Activated CD4-positive, CD25-positive, alpha-beta regulatory T cell treated with anti-CD3 and anti-CD28 coated beads, Interleukin-2, amount 50 U/mL, for 16 hours (primary cell): ENCODE data around the gene GSG1L2.

Source experiments
- DNase-seq: peaks from one replicate; pipeline ENCODE4 v3.0.0-alpha.2; 2020; ENCODE audit warnings: low read depth, low spot score

Gene GSG1L2

DNA sequence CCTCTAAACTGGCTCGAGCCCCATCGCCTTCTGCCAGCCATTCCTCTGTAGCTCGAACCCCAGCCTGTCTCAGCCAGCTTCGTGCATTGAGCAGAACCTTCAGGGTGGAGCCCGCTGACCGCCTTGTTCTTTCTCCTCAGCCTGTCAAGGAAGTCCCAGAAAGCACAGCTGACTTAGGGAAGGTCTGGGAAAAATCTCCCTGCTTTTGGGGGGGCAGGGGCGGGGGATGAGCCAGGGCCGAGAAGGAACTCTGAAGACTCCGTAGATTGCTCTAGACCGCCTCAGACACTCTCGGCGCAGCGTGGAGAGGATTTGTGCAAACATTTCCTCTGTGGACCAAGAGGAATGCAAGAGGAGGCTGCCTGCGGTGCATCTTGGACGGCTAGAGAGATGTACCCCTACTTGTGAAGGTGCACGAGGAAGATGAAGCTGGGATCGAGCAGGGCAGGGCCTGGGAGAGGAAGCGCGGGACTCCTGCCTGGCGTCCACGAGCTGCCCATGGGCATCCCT is 3.8 kb upstream of the GSG1L2 start, which contains the start of gene GLP2R:
Gene GLP2R (plus strand): TSS at position 284 of the 510 bp plus-strand sequence. CDS start 140 bp downstream, at position 424.
- DNase-seq = no peak

DNA sequence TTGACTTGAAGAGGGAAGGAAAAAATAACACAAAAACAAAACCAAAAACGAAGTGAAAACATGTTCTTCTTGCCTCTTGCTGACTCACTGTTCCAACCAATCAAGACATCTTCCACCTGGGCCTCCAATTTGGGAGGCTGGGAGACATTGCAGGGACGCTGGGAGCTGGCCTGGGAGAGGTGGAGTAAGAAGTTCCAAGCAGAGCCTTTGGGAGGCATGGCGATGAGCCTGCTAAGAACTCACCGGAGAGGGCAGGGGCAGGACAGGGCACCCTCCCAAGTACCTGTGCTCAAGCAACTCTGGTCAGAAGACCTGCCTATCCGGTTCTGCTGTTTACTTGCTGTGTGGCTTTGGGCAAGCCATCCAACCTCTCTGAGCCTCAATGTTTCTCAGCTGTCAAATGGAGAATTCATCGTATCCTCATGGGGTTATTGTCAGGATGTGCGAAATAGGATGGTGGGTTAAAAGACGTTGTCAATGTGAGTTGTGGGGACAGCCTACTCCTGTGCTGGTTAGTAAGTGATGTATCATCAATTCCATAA is 3.0 kb upstream of the GSG1L2 start:
- no peak for DNase-seq

DNA sequence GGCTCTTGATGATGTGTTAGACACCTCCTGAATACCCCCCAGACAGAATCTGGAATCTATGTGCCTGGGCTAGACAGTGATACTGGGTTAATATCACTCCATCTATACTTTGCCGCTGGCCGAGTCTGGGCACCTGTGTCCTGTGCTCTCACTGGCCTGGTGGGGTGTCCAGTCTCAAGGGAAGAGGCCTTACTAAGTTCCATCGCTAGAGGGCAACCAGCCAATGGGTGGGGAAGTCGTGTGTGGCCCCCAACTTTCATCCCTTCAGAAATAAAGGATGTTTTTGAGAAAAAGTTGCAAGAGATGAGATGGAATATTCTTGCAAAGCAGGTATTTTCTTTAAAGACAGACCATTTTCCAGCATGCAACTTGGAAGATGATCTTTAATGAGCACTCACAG is 2.2 kb upstream of the GSG1L2 start:
- DNase-seq = no peak

DNA sequence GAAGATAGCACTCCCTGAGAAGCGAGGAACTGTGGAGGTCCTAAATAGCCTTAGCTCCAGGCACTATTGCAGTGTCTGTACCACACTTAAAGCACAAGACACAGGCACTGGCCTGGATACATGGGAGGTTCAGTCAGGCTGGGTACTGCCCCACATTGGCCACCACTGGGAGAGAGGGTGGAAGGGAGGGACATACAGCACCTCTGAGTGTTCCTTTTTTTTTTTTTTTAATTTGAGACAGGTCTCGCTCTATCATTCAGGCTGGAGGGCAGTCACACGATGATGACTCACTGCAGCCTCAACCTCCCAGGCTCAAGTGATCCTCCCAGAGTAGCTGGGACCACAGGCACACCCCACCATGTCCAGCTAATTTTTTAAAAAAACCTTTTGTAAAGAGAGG is 1.4 kb downstream of the GSG1L2 start:
- no peak for DNase-seq

DNA sequence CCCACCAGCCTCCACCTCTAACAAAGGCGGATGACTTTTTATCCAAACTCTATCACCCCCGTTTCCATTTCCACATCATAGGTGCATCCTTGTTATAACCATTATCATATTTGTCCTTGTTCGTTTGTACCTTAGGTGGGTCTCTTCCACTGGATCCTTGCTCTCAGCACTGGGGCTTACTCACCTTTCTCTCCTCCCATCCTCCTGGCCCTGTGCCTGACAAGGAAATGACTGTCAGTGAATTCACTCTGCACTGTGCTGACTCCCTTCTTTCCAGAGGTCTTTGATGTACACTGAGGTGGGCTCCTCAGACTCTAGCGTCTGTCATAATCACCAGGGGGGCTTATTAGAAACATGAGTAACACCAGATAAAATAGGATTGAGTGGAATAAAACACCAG is 3.1 kb downstream of the GSG1L2 start:
- no peak for DNase-seq

DNA sequence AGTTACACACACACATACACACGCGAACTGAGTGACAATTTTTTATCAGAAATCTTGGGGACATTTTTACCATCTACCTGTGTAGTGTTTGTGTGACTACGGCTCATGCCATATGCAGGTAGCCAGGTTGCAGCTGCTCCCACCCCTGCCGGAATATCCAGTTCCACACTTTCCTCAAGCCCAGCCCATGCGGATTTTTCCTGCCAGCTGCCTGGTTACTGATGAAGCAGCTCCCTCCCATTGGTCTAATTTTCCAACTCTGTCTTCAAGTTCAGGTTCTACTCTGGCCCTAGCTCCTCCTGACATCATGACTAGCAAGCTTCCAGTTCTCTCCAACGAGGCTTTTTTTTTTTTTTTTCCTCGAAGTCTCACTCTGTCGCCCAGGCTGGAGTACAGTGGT is 4.8 kb downstream of the GSG1L2 start:
- DNase-seq = no peak

DNA sequence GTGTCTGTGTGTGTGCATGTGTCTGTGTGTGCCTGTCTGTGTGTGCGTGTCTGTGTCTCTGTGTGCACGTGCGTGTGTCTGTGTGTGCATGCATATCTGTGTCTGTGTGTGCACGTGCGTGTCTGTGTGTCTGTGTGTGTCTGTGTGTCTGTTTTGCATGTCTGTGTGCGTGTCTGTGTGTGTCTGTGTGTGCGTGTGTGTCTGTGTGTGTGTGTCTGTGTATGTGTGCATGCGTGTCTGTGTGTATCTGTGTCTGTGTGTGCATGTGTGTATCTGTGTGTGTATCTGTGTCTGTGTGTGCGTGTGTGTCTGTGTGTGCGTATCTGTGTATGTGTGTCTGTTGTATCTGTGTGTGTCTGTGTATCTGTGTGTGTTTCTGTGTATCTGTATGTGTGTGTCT is 5.4 kb downstream of the GSG1L2 start:
- no peak for DNase-seq

DNA sequence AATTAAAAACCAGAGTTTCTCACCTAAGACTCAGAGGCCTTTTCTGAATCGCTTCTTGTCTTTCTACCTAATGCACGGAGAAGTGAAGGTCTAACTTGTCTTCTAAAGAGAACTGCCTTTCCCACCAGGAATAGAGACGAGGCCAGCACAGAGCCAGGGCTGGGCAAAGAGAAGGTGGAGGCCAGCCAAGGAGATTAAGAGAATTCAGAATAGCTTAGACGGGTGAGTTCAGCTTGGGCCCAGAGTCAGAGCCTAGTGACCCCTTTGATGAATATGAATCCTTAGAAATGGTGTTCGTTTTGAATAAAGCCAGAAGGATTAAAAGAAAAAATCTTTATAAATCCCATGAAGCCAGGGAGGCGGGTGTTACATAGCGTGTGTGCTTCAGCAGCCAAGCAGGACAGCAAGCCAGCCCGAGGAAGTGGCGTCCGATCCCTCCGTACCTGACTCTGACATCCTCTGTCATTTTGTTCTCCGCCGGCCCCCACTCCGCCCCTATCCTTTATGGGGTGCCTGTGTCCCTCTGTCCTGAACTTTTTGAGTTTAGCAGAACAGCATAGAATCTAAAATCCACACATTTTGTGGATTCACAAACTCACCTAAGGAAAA is 7.4 kb downstream of the GSG1L2 start:
- DNase-seq = no peak

DNA sequence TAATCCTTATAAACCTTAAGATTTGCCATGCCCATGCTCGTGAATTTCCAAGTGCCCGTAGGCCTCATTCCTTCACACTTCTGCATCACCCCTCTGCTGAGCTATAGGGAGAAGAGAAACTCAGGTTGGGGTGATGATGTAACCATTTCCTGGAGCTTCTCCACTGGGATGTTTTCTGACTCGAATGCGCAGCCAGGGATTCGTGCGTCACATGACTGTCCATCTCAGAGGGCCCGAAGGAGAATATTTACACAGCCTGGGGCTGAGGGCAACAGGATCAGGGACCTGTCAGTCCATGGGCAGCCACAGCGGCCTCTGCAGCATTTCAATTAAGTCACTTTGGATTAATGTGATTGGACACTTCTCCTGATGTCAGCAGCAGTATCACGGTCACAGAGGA is 8.7 kb downstream of the GSG1L2 start:
- no peak for DNase-seq

DNA sequence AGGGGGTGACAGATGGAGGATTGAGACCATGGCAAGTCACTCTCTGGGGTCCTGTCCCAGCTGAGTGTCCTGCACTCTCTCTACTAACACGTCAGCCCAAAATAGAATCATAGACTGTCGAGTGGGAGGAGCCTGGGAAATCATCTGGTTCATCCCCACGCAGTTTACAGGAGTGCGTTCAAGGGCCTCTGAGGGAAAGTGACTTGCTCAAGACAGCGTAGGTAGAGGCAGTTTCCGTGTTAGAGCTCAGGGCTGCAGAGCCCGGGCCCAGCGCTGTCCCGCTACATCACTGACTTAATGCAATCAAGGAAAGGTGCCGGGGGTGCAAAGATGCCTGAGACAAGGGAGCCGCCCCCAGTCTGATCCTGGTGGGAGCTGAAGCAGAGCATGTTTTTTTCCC is 10.3 kb downstream of the GSG1L2 start:
- DNase-seq = no peak

DNA sequence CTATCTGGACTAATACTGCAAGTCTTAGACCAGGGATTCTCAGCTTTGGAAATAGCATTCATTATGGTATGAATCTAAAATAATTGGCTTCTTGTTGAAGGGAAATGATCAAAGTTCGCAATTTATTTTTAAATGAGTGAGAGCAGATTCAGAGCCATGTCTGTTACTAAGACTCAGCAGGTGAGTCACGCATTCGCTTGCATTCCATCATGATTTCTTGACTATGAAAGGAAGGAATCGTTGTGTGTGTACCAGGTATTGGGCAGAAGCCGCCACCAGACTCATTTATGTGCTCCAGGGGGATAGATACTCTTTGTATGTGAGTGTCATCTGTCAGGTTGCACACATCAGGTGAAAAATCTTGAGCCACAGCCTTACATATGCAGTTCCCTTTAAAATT is 10.8 kb downstream of the GSG1L2 start:
- DNase-seq = no peak

DNA sequence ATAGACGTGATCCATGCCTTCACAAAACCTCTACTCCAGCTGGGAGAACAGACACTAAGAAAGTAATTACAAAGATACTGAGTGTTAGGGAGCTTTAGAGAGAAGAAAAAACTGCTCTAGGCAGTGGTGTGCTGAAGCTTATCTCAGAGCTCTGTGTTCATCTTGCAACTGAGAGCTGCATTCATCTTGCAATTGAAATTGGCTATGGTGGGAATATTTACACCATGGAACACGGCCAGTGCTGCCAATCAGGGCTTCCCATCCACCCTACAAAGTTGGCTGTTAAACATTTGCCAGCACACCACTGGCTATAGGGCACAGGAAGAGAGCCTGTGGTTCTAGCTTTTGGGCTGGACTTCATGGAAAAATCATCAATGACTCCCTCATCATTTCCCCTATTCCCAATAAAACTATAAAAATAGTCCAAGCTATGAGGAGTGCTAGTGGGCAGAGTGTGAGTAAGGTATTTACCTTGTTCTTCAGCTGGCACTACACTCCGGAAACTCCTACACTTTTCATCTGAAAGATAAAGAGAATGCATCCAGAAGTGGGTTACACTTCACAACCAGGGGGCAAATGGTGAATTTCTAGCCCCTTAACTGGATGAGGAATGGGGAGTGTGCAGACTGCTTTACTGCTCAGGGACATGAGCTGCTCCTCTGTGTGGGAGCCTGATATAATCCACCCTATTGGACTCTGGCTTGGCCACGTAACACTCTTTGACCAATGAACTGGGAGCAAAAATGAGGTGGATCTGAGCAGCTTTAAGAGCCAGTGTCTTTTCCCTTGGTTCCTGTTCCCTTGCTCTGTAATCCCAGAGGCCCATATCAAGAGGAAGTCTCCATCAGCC is 11.6 kb downstream of the GSG1L2 start:
- no peak for DNase-seq

DNA sequence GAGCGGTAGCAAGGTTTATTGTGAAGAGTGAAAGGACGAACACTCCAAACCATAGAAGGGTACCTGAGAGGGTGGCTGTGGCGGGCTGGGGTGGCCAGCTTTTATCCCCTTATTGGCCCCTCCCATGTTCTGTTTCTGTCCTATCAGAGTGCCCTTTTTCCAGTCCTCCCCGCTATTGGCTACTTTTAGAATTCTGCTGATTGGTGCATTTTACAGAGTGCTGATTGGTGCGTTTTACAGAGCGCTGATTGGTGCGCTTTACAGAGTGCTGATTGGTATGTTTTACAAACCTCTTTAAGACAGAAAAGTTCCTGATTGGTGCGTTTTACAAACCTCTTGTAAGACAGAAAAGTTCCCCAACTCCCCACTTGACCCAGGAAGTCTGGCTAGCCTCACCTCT is 12.5 kb downstream of the GSG1L2 start:
- DNase-seq = no peak

DNA sequence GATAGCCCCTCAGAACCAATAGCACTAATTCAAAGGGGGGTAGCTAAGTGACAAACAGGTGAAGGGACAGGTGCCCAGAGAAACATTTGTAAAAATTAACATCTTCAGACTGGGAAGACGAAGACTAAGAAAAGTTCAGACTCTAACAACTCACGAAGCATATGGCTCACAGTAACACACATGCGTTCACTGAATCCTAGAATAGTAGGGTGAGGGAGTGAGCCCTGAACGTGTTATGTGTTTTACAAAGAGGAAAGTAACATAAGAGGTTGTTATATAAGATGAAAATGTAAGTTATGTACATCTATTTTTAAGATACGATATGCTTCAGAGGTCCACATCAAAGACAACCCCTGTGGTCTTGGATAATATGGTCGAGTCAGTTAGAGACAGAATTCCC is 15.2 kb downstream of the GSG1L2 start:
- DNase-seq = no peak

DNA sequence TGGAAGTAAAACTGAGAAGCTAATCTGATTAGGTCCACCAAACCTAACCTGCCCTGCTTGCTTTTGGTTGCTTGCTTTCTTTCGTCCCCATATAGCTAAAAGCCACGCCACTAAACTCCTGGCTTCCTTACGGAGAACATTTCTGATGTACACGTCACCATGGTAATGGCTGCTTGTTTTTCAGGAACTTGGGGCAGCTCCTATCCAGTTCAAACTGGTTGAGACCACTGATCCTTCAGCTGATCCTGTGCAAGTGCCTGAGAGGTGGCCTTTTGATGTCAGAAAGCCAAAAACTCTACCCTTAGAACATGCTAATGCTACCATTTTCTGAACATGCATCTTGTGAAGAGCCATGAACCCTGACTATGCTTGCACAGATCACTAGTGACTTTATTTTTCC is 16.1 kb downstream of the GSG1L2 start:
- DNase-seq = no peak

DNA sequence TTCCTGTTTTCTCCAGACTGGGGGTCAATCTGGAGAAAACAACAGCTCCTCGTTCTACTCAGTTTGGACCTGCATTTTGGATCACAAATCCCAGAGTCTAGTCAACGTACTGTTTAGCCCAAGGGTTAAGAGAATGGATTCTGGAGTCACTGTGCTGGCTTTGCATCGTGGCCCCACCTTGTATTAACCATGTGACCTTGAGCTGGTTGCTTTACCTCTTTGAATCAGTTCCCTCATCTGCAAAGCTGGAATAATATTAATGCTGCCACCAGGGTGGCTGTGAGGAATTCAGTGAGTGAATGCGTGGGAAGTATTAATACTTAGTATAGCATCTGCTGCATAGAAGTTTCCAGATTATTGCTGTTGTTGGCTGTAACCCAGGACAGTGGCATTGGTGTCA is 19.2 kb downstream of the GSG1L2 start:
- no peak for DNase-seq

DNA sequence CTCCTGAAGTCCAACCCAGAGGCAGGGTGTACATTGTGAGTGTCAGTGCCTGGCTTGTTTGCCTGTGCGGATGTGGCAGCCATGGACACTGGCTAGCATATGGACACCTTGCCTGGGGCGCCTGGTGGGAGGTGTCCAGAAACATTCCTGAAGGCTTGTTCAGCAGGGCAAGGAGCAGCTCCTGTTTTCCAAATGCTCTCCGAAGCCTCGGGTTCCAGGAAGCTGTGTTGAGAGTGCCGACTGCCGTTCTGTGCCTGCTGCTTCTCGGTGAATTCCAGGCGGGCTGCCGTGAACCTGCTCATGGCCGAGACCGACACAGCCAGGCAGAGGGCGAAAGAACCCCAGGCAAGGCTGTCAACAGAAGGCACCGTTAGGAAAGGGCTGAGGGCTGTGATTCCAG is 19.6 kb downstream of the GSG1L2 start:
- no peak for DNase-seq

DNA sequence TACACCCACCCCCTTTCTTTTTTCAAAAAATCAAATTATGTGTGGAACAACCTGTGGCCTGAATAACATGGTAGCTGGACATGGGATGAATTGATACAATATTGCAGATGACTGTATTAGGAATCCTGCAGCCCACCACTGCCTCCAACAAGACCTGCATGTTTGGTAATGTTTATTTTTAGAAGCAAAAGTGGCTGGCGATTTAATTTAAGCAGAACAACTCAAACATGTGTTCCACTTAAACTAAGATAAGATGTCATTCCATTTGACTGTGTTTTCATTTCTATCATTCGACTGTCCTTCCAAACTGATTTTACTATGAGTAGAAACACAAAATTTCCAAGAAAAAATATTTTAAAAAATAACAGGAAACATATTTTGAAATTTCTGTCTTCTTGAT is 20.4 kb downstream of the GSG1L2 start:
- DNase-seq = no peak

DNA sequence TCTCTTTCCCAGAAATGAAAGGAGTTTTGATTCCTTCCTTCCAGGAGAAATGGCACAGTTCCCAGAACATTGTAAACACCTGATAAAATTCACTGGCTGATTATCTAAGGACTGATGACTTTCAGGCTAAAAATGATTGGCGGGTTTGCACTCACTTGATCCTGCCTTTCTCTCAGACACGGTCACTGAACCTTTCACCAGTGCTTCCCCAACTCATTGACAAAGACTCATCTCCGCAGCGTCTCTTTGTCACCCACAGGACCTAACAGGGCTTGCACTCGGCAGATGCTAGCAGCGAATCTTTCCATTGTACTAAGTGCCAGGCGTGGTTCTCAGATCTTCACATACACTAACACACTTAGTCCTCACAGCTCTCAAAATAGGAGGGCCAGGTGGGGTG is 23.2 kb downstream of the GSG1L2 start:
- no peak for DNase-seq

DNA sequence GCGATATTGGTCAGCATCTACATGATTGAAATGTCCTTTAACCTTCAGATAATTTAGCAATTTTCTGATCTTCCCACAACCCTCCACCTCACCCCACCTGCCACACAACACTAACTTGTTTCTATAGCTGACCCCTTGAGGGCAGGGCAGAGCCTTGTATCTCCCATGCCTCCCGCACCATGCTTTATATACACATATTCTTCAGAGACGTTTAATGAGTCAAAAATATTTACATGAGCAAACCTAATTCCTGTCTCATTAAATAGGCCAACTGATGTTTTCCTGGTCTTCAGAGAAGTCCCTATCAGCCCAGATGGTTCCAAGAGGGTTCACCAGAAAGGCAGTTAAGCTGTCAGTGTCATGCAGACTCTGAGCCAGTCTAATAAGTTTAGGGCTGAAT is 23.9 kb downstream of the GSG1L2 start:
- DNase-seq = no peak

DNA sequence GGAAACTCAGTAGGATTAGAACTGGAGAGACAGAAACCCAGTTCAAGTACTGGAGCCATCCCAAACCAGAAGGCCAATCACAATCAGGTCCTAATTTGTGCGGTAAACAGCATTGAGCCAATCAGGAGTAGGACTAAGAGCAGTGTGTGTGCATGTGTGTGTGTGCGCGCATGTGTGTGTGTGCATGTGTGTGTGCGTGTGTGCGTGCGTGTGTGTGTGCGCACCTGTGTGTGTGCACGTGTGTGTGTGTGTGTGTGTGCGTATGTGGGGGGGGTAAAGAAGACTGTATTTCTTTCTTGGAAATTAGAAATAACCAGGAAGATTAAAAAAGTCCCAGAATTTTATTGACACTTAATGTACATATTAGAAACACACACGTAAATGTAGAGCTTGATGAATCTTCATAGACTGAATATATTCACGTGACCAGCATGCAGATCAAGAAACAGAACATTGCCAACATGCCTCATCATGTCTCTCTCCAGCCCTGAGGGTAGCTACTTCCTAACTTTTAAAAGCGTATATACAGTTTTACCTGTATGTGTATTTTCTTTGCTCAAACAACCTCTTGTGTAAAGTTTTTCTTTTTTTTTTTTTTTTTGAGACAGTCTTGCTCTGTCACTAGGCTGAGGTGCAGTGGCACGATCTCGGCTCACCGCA is 29.6 kb downstream of the GSG1L2 start:
- DNase-seq = no peak
